ENCODE data around the gene FKBP7. TPM values are rescaled to one million over a fixed set of nuclear protein-coding genes. Genes with fewer than 3 reads are reported as not detected.

The FKBP7 gene
- total RNA-seq, 1 donor from 2014 or later = 34.1 TPM

DNA sequence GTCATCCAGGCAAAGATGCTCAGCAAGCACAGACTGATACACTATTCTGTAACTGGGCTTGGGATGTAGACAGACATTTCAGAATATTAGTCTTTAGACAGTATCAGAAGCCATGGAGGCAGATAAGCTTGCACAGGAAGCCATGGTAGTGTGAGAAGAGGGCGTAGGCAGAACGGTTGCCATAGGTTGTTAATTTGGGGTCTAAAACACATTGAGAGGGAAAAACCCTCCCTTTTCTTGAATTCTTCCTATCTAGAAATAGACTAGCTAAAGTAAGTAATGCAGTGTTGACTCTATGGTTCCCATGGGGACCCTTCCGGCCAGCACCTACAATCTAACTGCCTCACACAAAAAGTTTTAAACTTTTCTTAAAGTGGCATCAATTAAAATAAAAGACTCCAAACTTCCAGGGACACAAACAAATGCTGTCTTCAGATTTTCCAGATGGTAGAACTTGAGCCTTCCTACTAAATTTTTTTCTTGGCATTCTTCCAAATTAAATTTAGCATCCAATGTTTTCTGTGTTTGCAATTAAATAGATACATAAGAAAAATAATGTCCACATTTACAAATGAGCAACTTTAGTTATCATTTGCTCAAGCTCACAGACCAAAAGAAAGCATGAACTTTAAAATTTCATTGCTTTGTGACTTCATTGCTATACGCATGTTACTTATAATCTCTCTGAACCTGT lies 29.3 kb downstream of the FKBP7 start:
- Mint-ChIP-seq H3K36me3 (peaks cover 23% of the 10 kb centered on the region), H3K27ac (peak overlapping the region; percentile 68), H3K9me3 (no peaks in the 10 kb centered on the region), H3K4me3 (peak overlapping the region; percentile 87), H3K27me3 (no peaks in the 10 kb centered on the region), H3K4me1 (ENCODE audit: unreplicated experiment) (peaks cover 33% of the 10 kb centered on the region)
- DNase-seq (ENCODE audit: extremely low spot score, unreplicated experiment) = no peak
- TF ChIP-seq, protein P1, sequence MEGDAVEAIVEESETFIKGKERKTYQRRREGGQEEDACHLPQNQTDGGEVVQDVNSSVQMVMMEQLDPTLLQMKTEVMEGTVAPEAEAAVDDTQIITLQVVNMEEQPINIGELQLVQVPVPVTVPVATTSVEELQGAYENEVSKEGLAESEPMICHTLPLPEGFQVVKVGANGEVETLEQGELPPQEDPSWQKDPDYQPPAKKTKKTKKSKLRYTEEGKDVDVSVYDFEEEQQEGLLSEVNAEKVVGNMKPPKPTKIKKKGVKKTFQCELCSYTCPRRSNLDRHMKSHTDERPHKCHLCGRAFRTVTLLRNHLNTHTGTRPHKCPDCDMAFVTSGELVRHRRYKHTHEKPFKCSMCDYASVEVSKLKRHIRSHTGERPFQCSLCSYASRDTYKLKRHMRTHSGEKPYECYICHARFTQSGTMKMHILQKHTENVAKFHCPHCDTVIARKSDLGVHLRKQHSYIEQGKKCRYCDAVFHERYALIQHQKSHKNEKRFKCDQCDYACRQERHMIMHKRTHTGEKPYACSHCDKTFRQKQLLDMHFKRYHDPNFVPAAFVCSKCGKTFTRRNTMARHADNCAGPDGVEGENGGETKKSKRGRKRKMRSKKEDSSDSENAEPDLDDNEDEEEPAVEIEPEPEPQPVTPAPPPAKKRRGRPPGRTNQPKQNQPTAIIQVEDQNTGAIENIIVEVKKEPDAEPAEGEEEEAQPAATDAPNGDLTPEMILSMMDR (conservative IDR thresholded peaks at IDR 0.05) = no peak

DNA sequence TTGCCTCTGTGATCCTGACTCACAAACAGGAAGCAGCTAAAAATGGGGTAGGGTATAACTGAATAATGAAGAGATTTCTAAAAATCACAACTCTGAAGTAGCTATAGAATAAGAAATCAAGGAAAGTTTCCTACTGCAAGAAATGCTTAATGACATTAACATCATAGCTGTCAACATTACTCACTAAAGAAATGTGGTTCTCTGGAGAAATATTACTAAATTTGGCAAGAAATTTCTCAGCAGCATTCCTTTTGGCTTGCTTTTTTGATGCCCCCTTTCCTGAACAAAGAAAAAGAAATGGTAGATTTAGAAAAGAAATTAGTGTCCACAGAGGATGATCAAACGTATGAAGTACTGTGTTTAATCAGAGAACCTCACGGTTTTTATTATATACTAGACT lies 37.0 kb downstream of the FKBP7 start:
- TF ChIP-seq, protein P1 (conservative IDR thresholded peaks at IDR 0.05) = no peak
- no peak for DNase-seq (ENCODE audit: extremely low spot score, unreplicated experiment)
- Mint-ChIP-seq H3K27me3 (no peaks in the 10 kb centered on the region), H3K4me1 (ENCODE audit: unreplicated experiment) (no peaks in the 10 kb centered on the region), H3K4me3 (no peak overlapping the region), H3K9me3 (no peaks in the 10 kb centered on the region), H3K36me3 (peaks cover 37% of the 10 kb centered on the region), H3K27ac (no peak overlapping the region)

DNA sequence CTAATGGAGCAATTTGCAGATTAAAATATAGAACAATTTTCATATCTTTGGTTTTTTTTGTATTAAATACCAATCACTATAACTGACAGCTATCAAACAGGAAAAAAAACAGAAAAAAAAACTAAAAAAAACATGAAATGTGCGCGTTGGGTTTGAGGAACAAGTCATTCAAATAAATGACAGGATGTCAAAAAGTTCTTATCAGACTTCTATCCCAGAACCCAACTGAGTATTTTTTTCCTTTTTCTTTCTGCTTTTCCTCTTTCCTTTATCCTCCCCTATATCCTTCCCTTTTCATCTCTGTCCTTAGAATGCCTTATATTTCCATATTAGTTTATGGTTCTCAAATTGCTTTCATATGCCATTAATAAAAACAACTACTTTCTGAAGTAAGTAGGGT lies 41.7 kb downstream of the FKBP7 start:
- no peak for DNase-seq (ENCODE audit: extremely low spot score, unreplicated experiment)
- no peaks in the 10 kb centered on the region for H3K27me3 Mint-ChIP-seq
- H3K4me1 Mint-ChIP-seq (ENCODE audit: unreplicated experiment) = no peaks in the 10 kb centered on the region
- TF ChIP-seq, protein P1 (conservative IDR thresholded peaks at IDR 0.05) = no peak
- H3K4me3 Mint-ChIP-seq = no peak overlapping the region
- H3K9me3 Mint-ChIP-seq = no peaks in the 10 kb centered on the region
- no peak overlapping the region for H3K27ac Mint-ChIP-seq
- peaks cover 31% of the 10 kb centered on the region for H3K36me3 Mint-ChIP-seq

DNA sequence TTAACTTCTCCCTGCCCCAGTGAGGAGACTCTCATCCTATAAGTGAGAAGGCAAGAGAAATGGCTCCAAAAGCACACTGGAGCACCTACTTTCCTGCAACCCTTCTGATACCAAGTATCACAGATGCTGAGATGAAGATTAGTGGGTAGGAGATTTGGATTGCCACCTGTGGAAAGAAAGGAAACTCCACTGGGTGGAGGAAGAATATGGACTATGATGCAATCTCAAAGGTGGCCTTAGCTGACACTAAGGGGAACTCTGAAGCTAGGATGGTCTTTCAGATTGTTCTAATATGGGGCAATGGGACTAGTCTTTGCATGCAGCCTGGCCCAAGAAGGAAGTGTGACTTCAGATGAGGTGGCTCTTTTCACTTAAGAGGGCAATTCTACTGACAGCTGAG lies 49.1 kb downstream of the FKBP7 start:
- peaks cover 11% of the 10 kb centered on the region for H3K9me3 Mint-ChIP-seq
- no peak for DNase-seq (ENCODE audit: extremely low spot score, unreplicated experiment)
- peaks cover 52% of the 10 kb centered on the region for H3K36me3 Mint-ChIP-seq
- no peak overlapping the region for H3K27ac Mint-ChIP-seq
- H3K4me1 Mint-ChIP-seq (ENCODE audit: unreplicated experiment) = no peaks in the 10 kb centered on the region
- no peaks in the 10 kb centered on the region for H3K27me3 Mint-ChIP-seq
- no peak overlapping the region for H3K4me3 Mint-ChIP-seq
- TF ChIP-seq, protein P1 (conservative IDR thresholded peaks at IDR 0.05) = no peak

DNA sequence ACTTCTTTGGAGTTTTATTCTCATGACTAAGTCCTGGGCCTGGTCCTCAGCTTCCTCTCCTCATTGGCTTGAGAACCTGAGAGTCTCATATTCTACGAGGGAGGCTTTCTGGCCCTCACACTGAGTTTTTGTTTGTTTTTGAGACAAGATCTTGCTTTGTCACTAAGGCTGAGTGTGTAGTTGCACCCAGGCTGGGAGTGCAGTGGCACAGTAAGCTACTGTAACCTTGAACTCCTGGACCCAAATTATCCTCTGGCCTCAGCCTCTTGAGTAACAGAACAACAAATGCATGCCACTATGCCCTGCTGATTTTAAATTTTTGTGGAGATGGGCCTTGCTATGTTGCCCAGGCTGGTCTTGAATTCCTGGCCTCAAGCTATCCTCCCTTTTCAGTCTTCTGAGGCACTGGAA lies 50.0 kb downstream of the FKBP7 start:
- TF ChIP-seq, protein P1 (conservative IDR thresholded peaks at IDR 0.05) = no peak
- no peak overlapping the region for H3K27ac Mint-ChIP-seq
- H3K27me3 Mint-ChIP-seq = no peaks in the 10 kb centered on the region
- H3K4me1 Mint-ChIP-seq (ENCODE audit: unreplicated experiment) = no peaks in the 10 kb centered on the region
- no peak overlapping the region for H3K4me3 Mint-ChIP-seq
- H3K9me3 Mint-ChIP-seq = peaks cover 11% of the 10 kb centered on the region
- peaks cover 53% of the 10 kb centered on the region for H3K36me3 Mint-ChIP-seq
- DNase-seq (ENCODE audit: extremely low spot score, unreplicated experiment) = no peak
